ENCODE results near the gene CFAP20DC. TPM values are rescaled to one million over a fixed set of nuclear protein-coding genes. Genes with fewer than 3 reads are reported as not detected.

Gene CFAP20DC
- total RNA-seq, 1 donor from 2014 or later, result 1.9 TPM

GRCh38 chr3:58801541-58801940, 248.3 kb downstream of the CFAP20DC start:
- no peak for DNase-seq (ENCODE audit: low spot score)

- no peak for DNase-seq (ENCODE audit: low spot score)
These were observed 248.9 kb downstream of the CFAP20DC start for GRCh38 chr3:58800940-58801339.

DNA sequence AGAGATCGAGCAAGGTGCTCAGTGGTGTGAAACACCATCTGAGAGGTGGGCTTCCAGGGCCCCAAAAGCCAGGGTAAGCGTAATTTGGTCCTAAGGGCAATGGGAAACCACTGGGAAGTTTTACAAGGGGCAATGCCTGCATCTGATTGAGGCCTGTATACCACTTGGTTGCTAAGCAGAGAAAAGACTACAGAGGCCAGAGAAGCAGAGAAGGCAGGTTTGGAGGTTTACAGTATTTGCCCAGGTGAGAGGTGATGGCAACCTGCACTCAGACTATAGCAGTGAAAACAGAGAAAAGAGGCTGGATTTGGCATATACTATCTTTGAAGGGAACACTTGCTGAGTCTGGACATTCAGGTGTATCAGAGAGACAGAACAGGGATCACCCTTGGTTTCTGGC, 249.8 kb downstream of the CFAP20DC start:
- no peak for DNase-seq (ENCODE audit: low spot score)

DNA sequence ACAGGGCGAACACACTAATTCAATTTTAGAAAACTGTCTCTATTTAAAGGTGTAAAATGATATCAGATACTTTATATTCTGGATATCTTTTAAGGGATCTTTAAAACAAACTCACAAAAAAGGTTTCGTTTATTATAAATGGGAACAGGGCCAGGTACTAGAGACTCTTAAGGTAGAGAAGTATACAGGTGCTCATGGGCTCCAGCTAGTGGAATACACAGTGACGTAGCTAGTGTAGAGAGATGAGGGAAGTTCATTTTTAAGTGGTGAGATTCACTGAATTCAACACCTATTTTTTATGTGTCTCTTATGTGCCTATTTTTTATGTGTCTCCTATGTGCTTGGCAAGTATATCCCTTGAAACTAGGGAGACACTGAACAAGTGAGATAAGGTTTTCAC, 250.6 kb downstream of the CFAP20DC start:
- DNase-seq (ENCODE audit: low spot score), result no peak

- no peak for DNase-seq (ENCODE audit: low spot score)
These were observed 251.5 kb downstream of the CFAP20DC start for GRCh38 chr3:58798312-58798711.

GRCh38 chr3:58794750-58795149, 255.1 kb downstream of the CFAP20DC start:
- DNase-seq (ENCODE audit: low spot score), result no peak

GRCh38 chr3:58793938-58794337, 255.9 kb downstream of the CFAP20DC start:
- no peak for DNase-seq (ENCODE audit: low spot score)

DNA sequence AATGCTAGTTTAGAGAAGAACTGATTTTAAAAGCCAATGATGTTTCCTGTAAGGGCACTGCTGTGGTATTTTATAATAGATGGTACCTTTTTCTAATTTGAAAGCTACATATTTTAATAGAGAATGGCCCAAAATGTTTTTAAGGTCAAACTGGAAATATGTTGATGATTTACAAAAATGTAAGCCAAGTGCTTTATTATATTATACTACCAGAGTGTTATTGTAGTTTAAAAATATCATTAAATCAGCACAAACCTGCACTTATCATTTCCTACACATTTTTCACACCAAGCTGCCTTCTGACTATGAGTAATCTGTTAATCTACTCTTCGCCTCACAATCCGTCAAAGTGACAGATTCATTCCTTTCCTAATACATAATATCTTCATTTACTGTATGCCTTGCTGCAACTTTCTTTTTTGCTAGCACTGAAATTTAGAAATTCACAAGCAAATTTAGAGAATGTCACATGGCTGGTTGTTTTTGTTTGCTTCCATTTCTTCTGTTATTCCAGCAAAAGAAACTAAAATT, 256.8 kb downstream of the CFAP20DC start:
- DNase-seq (ENCODE audit: low spot score), result no peak

DNA sequence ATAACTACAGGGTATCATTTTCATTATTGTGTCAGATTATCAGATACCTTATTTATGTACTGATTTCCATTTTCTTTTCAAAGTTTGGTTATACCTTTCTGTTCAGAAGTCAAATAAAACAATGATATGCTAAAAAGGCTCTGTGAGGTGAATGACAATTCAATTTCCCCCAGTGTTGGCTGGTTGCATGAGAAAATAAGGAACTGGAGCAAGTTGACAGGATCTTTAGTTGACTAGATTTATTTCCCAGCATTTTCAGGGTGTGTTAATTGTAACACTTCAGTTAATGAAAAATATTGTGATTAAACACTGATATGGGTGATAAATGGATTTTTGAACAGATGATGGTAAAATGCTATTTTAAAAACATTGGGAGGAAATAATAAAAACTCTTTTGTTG, 260.4 kb downstream of the CFAP20DC start:
- no peak for DNase-seq (ENCODE audit: low spot score)

DNA sequence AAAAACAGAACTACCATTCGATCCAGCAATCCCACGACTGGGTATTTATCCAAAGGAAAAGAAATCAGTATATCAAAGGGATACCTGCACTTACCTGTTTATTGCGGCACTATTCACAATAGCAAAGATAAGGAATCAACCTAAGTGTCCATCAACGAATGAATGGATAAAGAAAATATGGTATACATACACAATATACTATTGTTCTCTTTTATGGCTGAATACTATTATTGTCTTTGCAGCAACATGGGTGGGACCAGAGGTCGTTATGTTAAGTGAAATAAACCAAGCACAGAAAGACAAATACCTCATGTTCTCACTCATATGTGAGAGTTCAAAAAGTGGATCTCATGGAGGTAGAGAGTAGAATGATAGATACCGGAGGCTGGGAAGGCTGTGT, 264.9 kb downstream of the CFAP20DC start:
- DNase-seq (ENCODE audit: low spot score), result no peak

DNA sequence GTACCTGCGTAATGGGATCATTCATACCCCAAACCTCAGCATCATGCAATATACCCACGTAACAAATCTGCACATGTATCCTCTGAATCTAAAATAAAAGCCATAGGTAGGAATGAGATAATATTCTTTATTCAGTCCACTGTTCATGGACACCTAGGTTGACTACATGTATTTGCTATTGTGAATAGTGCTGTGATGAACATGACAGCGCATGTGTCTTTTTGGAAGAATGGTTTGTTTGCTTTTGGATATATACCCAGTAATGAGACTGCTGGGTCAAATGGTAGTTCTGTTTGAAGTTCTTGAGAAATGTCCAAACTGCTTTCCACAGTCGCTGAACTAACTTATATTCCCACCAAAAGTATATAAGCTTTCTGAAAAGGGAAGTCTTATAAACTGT, 265.4 kb downstream of the CFAP20DC start:
- DNase-seq (ENCODE audit: low spot score), result no peak

DNA sequence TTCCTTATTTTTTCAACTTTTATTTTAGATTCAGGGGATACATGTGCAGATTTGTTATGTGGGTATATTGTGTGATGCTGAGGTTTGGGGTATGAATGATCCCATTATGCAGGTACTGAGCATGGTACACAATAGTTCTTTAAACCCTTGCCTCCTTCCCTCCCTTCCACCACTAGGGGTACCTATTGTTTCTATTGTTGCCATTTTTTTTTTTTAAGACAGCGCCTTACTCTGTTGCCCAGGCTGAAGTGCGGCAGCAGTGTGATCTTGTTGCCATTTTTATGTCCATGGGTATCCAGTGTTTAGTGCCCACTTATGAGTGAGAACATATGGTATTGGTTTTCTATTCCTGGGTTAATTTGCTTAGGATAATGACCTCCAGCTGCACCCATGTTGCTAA, 266.0 kb downstream of the CFAP20DC start:
- no peak for DNase-seq (ENCODE audit: low spot score)

GRCh38 chr3:58779934-58780333, 269.9 kb downstream of the CFAP20DC start:
- DNase-seq (ENCODE audit: low spot score), result no peak

DNA sequence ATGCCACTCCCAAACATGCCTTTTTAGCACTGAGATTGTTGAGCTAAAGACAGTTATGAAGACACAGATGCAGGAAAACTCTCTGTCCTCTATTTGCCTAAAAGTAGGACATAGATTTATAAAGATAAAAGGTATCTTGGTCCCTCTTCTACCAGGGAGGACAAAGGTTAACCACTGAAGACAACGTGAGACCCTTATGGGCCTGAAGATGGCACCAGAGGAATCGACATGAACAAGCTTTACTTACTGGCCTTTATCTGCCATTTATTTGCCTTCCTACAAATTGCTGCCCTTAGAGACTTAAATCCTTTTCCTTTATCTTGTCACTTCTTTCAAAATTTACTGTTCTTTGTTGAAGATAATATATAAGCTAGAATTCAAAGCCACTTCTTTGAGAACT, 273.6 kb downstream of the CFAP20DC start:
- DNase-seq (ENCODE audit: low spot score), result no peak

DNA sequence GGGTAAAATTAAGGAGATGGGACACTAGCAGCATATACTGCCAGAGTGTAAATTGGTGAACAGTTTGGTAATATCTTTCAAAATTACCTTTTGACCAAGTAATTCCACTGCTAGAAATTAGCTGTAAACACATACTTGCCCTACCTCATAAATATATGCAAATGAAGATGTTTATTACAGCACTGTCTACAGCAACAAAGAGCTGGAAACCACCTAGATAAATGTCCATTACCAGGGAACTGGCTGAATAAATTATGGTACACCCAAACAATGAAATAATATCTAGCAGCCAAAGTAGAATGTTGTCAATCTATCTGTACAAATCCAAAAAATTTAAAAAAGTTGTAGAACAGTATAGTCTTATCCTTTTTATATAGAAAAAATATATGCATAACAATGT, 277.4 kb downstream of the CFAP20DC start:
- DNase-seq (ENCODE audit: low spot score), result no peak

GRCh38 chr3:58769065-58769464, 280.8 kb downstream of the CFAP20DC start:
- no peak for DNase-seq (ENCODE audit: low spot score)

DNA sequence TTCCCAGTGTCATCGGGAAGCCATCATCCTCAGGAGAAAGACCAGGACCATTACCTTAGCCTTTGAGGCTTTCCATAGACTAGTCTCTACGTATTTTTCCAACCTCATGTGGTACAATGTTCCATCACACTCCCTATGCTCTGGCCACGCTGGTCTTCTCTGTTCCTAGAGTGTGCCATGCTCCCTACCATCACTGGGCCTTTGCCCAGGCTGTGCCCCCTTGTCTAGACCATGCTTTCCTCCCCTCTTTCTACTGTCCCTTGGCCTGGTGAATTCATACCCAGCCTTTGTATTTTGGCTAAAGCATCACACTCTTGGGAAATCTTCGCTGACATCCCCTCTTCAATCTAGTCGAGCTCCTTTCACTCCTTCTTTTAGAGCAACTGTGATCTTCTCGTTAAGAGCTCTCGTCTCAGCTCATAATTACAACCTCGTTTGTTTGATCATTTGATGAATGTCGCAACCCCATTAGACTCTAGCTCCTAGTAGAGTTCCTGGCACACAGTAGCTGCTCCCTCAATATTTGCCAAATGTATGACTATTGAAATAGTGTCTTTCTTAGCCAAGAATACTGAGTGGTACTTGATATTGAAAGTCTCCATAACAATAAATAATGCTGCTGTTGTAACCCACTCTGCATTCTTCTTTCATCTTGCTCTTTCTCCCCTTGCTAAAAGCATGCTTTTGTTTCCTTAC, 283.1 kb downstream of the CFAP20DC start:
- DNase-seq (ENCODE audit: low spot score), result no peak

GRCh38 chr3:58755150-58755549, 294.7 kb downstream of the CFAP20DC start:
- no peak for DNase-seq (ENCODE audit: low spot score)

DNA sequence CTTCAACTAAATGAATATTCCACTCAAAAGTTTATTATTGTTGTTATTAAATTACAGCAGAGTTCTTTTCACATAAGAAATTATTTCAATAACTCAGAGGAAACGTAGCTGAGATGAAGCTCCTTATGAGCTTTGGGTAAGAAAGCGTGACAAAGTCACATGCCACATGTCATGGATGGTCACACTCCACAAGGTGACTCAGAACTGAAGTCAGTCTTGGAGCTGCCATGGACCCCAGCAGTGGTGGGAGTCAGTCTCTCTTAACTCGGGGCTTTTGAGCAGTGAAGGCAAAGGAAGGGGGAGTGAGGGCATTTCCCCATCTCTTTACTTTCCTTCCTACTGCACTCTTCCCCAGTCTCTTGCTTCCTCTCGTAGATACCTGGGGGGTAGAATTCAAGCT, 295.8 kb downstream of the CFAP20DC start:
- no peak for DNase-seq (ENCODE audit: low spot score)

- DNase-seq (ENCODE audit: low spot score), result no peak
These were observed 297.8 kb downstream of the CFAP20DC start for GRCh38 chr3:58751882-58752567.

- no peak for DNase-seq (ENCODE audit: low spot score)
These were observed 298.6 kb downstream of the CFAP20DC start for GRCh38 chr3:58751235-58751634.

DNA sequence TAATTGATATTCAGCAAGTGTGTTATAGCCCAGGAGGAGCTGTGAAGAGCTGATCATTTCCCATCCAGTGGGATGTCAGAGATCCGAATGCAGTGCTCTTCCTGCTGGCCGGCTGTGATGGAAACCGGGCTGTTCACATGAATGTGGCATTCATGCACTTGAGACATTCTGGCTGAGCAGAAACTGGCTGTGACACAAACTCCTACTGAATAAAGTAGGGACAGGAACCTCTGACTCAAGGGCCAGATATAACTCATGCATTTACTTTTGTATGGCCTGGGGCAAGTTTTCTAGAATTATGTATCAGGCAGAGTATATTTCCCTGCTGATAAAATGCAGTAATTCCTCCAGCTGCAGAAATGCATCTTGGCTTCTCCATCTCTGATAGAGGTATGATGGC, 299.9 kb downstream of the CFAP20DC start:
- no peak for DNase-seq (ENCODE audit: low spot score)

DNA sequence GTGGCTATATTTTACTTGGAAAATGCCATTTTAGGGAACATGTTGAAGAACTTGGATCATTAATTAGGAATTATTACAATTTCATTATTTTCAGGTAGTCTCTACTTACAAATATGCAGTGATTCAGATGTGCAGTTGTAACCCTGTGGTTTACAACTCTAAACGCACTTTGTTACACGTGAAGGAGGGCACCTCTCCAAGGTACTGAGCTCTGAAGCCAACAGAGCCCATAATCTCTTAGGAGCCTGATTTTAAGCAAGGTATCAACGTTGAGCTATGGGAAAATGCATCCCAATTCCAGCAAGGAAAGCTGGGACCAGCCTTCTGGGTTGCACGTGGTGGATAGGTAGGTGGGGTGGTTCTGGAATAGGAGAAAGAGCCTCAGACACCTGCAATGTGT, 301.8 kb downstream of the CFAP20DC start:
- DNase-seq (ENCODE audit: low spot score), result no peak

Data from mucosa of gallbladder (tissue), 1 donor.